Lower leg skin (tissue), 3 donors: ENCODE data around the gene FATE1.

ENCODE experiments used
- POLR2A ChIP-seq, 2 donors: fragments of 450-650 bp; IDR thresholded peaks; one replicate each; pipeline ENCODE4 v1.6.1; 2016 to 2017; ENCODE audit warnings: antibody characterized with exemption in 2 of 2, mild to moderate bottlenecking in 1 of 2, moderate library complexity in 1 of 2
- TF ChIP-seq, protein P1 (sequence below), 3 donors: fragments of 450-650 bp; IDR thresholded peaks; one replicate each; pipeline ENCODE4 v1.5.1; 2016; ENCODE audit warnings: antibody characterized with exemption in 3 of 3, mild to moderate bottlenecking in 3 of 3, moderate library complexity in 2 of 3

DNA sequence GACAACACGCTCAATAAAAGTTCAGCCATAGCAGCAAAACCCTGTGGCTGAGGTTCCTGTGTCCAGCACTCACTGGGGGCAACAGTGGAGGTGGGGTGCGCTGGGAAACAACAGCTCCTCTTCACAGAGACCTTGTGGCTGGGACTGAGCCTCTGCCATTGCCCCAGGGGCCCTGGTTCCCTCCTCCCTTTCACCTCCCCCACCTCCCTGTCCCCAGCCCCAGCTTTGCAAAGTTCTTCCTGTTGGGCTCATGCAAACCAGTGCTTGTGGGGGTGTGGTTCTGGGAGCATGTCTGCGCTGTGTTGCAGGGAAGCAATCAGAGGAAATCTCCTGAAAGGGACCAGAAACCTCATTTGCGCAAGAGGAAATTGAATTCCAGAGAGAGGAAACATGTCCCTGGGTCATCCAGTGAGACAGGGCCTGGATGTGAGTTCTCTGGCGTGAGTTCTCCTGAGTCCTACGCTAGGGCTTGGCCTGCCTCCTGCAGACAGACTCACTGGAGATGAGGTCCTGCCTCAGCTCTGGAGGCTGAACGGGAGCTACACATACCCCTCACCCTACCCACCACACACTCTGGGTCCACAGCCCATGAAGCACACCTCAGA, 7.4 kb downstream of the FATE1 start:
- TF ChIP-seq, protein P1, sequence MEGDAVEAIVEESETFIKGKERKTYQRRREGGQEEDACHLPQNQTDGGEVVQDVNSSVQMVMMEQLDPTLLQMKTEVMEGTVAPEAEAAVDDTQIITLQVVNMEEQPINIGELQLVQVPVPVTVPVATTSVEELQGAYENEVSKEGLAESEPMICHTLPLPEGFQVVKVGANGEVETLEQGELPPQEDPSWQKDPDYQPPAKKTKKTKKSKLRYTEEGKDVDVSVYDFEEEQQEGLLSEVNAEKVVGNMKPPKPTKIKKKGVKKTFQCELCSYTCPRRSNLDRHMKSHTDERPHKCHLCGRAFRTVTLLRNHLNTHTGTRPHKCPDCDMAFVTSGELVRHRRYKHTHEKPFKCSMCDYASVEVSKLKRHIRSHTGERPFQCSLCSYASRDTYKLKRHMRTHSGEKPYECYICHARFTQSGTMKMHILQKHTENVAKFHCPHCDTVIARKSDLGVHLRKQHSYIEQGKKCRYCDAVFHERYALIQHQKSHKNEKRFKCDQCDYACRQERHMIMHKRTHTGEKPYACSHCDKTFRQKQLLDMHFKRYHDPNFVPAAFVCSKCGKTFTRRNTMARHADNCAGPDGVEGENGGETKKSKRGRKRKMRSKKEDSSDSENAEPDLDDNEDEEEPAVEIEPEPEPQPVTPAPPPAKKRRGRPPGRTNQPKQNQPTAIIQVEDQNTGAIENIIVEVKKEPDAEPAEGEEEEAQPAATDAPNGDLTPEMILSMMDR (IDR thresholded peaks at IDR 0.05): no peak
- TF ChIP-seq POLR2A (IDR thresholded peaks at IDR 0.05): no peak
